MG63 (cell line): ENCODE data around the gene PAEP. TPM values are rescaled to one million over a fixed set of nuclear protein-coding genes. Genes with fewer than 3 reads are reported as not detected.
"Not testable (repeated sequence)": the region's sequence is repeated elsewhere in the genome, so short reads cannot be mapped to it uniquely, and the experiment has no call there.

Experiments
- DNase-seq: peaks from one replicate; pipeline ENCODE4 v3.0.0-alpha.2; 2020
- H3K27me3 ChIP-seq: fragments of 250-450 bp; sonication (Bioruptor Pico); 2 replicates; pipeline ENCODE4 v1.5.1; 2020; ENCODE audit warnings: mild to moderate bottlenecking, moderate library complexity
- H3K36me3 ChIP-seq: fragments of 250-450 bp; sonication (Bioruptor Pico); 2 replicates; pipeline ENCODE4 v1.5.1; 2020; ENCODE audit warnings: mild to moderate bottlenecking, moderate library complexity
- H3K4me3 ChIP-seq: fragments of 250-450 bp; sonication (Bioruptor Pico); 2 replicates; pipeline ENCODE4 v1.5.1; 2020; ENCODE audit warnings: mild to moderate bottlenecking, moderate library complexity
- H3K9me3 ChIP-seq: fragments of 250-450 bp; sonication (Bioruptor Pico); 2 replicates; pipeline ENCODE4 v1.5.1; 2020; ENCODE audit warnings: mild to moderate bottlenecking, moderate library complexity
- total RNA-seq: library from RNA; depleted of rRNA; stranded (reverse); fragments of >200 nt; shearing (Covaris generic); gene quantifications from 2 replicates; pipeline ENCODE4 v1.2.3, GENCODE V29; 2014; ENCODE audit warnings: low replicate concordance

Gene PAEP
- total RNA-seq, 1 experiment from 2014 or later, result not detected

GRCh38 chr9:135523521-135524129 is 37.9 kb upstream of the PAEP start:
- H3K27me3 ChIP-seq, result no peaks in the 10 kb centered on the region
- H3K9me3 ChIP-seq, result no peaks in the 10 kb centered on the region
- H3K36me3 ChIP-seq, result no peaks in the 10 kb centered on the region
- H3K4me3 ChIP-seq, result no peak overlapping the region
- no peak for DNase-seq

- DNase-seq, result no peak
- Histone ChIP-seq H3K27me3 (no peaks in the 10 kb centered on the region), H3K4me3 (no peak overlapping the region), H3K9me3 (no peaks in the 10 kb centered on the region), H3K36me3 (no peaks in the 10 kb centered on the region)
Observed at GRCh38 chr9:135524130-135524861, 37.3 kb upstream of the PAEP start.

- Histone ChIP-seq H3K4me3 (no peak overlapping the region), H3K9me3 (no peaks in the 10 kb centered on the region), H3K36me3 (no peaks in the 10 kb centered on the region), H3K27me3 (no peaks in the 10 kb centered on the region)
- DNase-seq, result no peak
Observed at GRCh38 chr9:135525241-135526088, 36.1 kb upstream of the PAEP start.

GRCh38 chr9:135526089-135526729 is 35.3 kb upstream of the PAEP start:
- no peaks in the 10 kb centered on the region for H3K27me3 ChIP-seq
- H3K9me3 ChIP-seq, result no peaks in the 10 kb centered on the region
- H3K36me3 ChIP-seq, result no peaks in the 10 kb centered on the region
- no peak for DNase-seq
- no peak overlapping the region for H3K4me3 ChIP-seq

GRCh38 chr9:135526730-135527571 is 34.6 kb upstream of the PAEP start:
- no peaks in the 10 kb centered on the region for H3K27me3 ChIP-seq
- H3K4me3 ChIP-seq, result no peak overlapping the region
- no peaks in the 10 kb centered on the region for H3K9me3 ChIP-seq
- H3K36me3 ChIP-seq, result no peaks in the 10 kb centered on the region
- no peak for DNase-seq

- not testable (repeated sequence) for H3K9me3 ChIP-seq, DNase-seq, H3K27me3 ChIP-seq, H3K4me3 ChIP-seq, H3K36me3 ChIP-seq
Observed at GRCh38 chr9:135528842-135529435, 32.6 kb upstream of the PAEP start.

GRCh38 chr9:135530146-135530545 is 31.4 kb upstream of the PAEP start:
- no peak for DNase-seq
- H3K4me3 ChIP-seq, result no peak overlapping the region
- H3K36me3 ChIP-seq, result no peaks in the 10 kb centered on the region
- H3K9me3 ChIP-seq, result no peaks in the 10 kb centered on the region
- H3K27me3 ChIP-seq, result no peaks in the 10 kb centered on the region

- H3K27me3 ChIP-seq, result no peaks in the 10 kb centered on the region
Observed at GRCh38 chr9:135531096-135531495, 30.5 kb upstream of the PAEP start.

GRCh38 chr9:135533113-135533512 is 28.4 kb upstream of the PAEP start:
- H3K9me3 ChIP-seq, result no peaks in the 10 kb centered on the region
- H3K36me3 ChIP-seq, result no peaks in the 10 kb centered on the region
- DNase-seq, result no peak
- no peak overlapping the region for H3K4me3 ChIP-seq
- H3K27me3 ChIP-seq, result no peaks in the 10 kb centered on the region

More at GRCh38 chr9:135531096-135531495, 30.5 kb upstream of the PAEP start:
- no peak for DNase-seq
- Histone ChIP-seq H3K4me3 (no peak overlapping the region), H3K36me3 (no peaks in the 10 kb centered on the region), H3K9me3 (no peaks in the 10 kb centered on the region)

GRCh38 chr9:135533674-135534073 is 27.9 kb upstream of the PAEP start:
- no peak for DNase-seq
- Histone ChIP-seq H3K4me3 (no peak overlapping the region), H3K27me3 (no peaks in the 10 kb centered on the region), H3K9me3 (no peaks in the 10 kb centered on the region), H3K36me3 (no peaks in the 10 kb centered on the region)

GRCh38 chr9:135534192-135534711 is 27.3 kb upstream of the PAEP start:
- H3K27me3 ChIP-seq, result not testable (repeated sequence)

GRCh38 chr9:135534826-135535225 is 26.7 kb upstream of the PAEP start:
- DNase-seq, H3K27me3 ChIP-seq, H3K36me3 ChIP-seq, H3K4me3 ChIP-seq, H3K9me3 ChIP-seq: not testable (repeated sequence)

More at GRCh38 chr9:135534192-135534711, 27.3 kb upstream of the PAEP start:
- H3K36me3 ChIP-seq, H3K9me3 ChIP-seq, H3K4me3 ChIP-seq, DNase-seq: not testable (repeated sequence)

- not testable (repeated sequence) for DNase-seq, H3K4me3 ChIP-seq, H3K9me3 ChIP-seq, H3K27me3 ChIP-seq, H3K36me3 ChIP-seq
Observed at GRCh38 chr9:135535631-135536030, 25.9 kb upstream of the PAEP start.

- Histone ChIP-seq H3K4me3 (no peak overlapping the region), H3K27me3 (no peaks in the 10 kb centered on the region), H3K9me3 (no peaks in the 10 kb centered on the region), H3K36me3 (no peaks in the 10 kb centered on the region)
- no peak for DNase-seq
Observed at GRCh38 chr9:135536216-135536615, 25.3 kb upstream of the PAEP start.

- H3K4me3 ChIP-seq, H3K36me3 ChIP-seq, H3K27me3 ChIP-seq, DNase-seq, H3K9me3 ChIP-seq: not testable (repeated sequence)
Observed at GRCh38 chr9:135543262-135543894, 18.2 kb upstream of the PAEP start.
